Mesodermal cell (in vitro differentiated cells): ENCODE measurements around the gene MAPT.

ENCODE experiments used
- H3K27ac ChIP-seq: 2 replicates; pipeline ENCODE4 v1.7.0; 2013; ENCODE audit warnings: mild to moderate bottlenecking, low read depth, low read length, moderate library complexity; ENCODE audit not compliant: severe bottlenecking
- H3K36me3 ChIP-seq: 2 replicates; pipeline ENCODE4 v1.7.1; 2013; ENCODE audit warnings: mild to moderate bottlenecking, low read length, moderate library complexity; ENCODE audit not compliant: control insufficient read depth, insufficient read depth
- H3K4me1 ChIP-seq: one replicate; pipeline ENCODE4 v1.7.1; 2013; ENCODE audit warnings: mild to moderate bottlenecking, low read length; ENCODE audit not compliant: insufficient read depth, control insufficient read depth, poor library complexity, severe bottlenecking
- H3K4me3 ChIP-seq: 2 replicates; pipeline ENCODE4 v1.7.0; 2013; ENCODE audit warnings: low read length, control low read depth, mild to moderate bottlenecking; ENCODE audit not compliant: insufficient read depth, poor library complexity, severe bottlenecking; ENCODE audit errors: extremely low read depth
- H3K9me3 ChIP-seq: 2 replicates; pipeline ENCODE4 v1.7.1; 2013; ENCODE audit warnings: mild to moderate bottlenecking, low read length, moderate library complexity; ENCODE audit not compliant: control insufficient read depth
- WGBS, 2 experiments: methylation state at CpG; one replicate each; pipeline ENCODE4 v1.1.5; 2013; ENCODE audit warnings: missing lambda C conversion rate in 2 of 2; ENCODE audit not compliant: insufficient coverage in 2 of 2; 5-methylcytosine and 5-hydroxymethylcytosine counted together

Gene MAPT

DNA sequence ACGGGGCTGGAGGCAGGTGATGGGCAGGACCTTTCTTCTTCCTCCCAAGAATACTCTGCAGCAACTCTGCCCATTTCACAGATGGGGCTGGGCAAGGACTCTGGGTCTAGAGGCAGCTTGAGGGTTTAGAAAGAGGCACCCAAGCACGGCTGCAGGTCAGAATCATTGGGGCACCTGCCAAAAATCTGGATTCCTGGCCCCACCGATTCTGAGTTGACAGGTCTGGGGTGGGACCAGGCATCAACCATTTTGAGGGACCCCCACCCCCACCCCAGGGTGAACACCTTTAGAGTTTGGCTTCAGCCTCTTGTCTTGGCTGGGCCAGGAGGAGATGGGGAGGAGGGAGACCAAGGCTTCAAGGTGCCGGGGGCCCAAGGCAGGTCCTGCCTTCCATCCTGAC, 44.3 kb upstream of the MAPT start:
- no peaks in the 10 kb centered on the region for H3K4me1 ChIP-seq

GRCh38 chr17:45850468-45850867, 43.9 kb upstream of the MAPT start:
- Histone ChIP-seq H3K4me1 (no peaks in the 10 kb centered on the region), H3K36me3 (no peaks in the 10 kb centered on the region), H3K4me3 (no peak overlapping the region), H3K9me3 (no peaks in the 10 kb centered on the region), H3K27ac (no peak overlapping the region)
- WGBS, 2 experiments = 78 to 90% methylated on average over 3 to 4 of the region's 5 CpGs

More for the DNA sequence above, 44.3 kb upstream of the MAPT start:
- Histone ChIP-seq H3K4me3 (no peak overlapping the region), H3K27ac (no peak overlapping the region), H3K36me3 (no peaks in the 10 kb centered on the region), H3K9me3 (no peaks in the 10 kb centered on the region)
- WGBS, 2 experiments = 83 to 94% methylated on average over 2 to 4 of the region's 4 CpGs

DNA sequence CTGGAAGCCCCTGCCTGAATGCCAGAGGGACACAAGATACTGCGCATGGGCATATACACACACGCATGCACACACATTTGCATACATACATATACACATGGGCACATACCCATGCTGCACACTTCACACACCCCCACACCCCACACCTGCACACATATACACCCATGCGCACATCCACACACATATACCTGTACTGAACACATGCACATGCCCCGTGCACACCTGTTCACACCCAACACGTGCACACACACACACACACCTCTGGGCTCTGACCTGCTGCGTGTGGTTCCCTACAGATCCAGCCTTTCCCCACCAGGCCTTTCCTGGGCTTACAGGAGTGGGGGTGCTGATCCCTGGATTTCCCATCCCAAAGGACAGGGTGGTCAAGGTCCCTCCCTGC, 43.3 kb upstream of the MAPT start:
- Histone ChIP-seq H3K36me3 (no peaks in the 10 kb centered on the region), H3K9me3 (no peaks in the 10 kb centered on the region), H3K4me3 (no peak overlapping the region), H3K27ac (no peak overlapping the region), H3K4me1 (no peaks in the 10 kb centered on the region)
- WGBS, 2 experiments = 73 to 100% methylated on average over 2 to 6 of the region's 6 CpGs

- Histone ChIP-seq H3K4me3 (no peak overlapping the region), H3K4me1 (no peaks in the 10 kb centered on the region), H3K9me3 (no peaks in the 10 kb centered on the region), H3K36me3 (no peaks in the 10 kb centered on the region), H3K27ac (no peak overlapping the region)
- 53 to 65% methylated on average over 7 of the region's 8 CpGs for WGBS, 2 experiments
Observed at GRCh38 chr17:45851464-45851863, 42.9 kb upstream of the MAPT start.

DNA sequence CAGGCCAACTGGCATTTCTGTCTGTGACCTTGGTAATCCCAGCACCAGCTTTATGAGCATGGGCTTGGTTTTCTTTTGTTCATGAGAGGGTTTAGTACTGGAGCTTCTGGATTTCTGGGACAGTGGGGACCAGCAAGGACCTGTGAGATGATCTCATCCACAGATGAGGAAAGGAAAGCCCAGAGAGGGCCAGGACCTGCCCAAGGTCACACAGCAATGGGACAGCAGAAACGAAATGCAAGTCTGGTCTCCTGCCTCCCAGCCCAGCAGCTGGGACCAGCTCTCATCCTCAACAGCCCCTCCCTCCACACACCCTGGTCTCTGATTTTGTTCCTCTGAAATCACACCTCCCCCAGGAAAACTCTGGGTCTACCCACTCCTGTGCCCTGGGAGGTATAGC, 42.5 kb upstream of the MAPT start:
- WGBS, 2 experiments = 60 to 80% methylated on average over 1 of the region's 1 CpG
- Histone ChIP-seq H3K4me3 (no peak overlapping the region), H3K9me3 (no peaks in the 10 kb centered on the region), H3K36me3 (no peaks in the 10 kb centered on the region), H3K27ac (no peak overlapping the region), H3K4me1 (no peaks in the 10 kb centered on the region)

GRCh38 chr17:45852535-45853297, 41.6 kb upstream of the MAPT start:
- no peaks in the 10 kb centered on the region for H3K9me3 ChIP-seq
- no peak overlapping the region for H3K27ac ChIP-seq
- no peaks in the 10 kb centered on the region for H3K4me1 ChIP-seq
- 7 to 26% methylated on average over 3 to 5 of the region's 12 CpGs for WGBS, 2 experiments
- H3K4me3 ChIP-seq = no peak overlapping the region
- H3K36me3 ChIP-seq = no peaks in the 10 kb centered on the region

- H3K36me3 ChIP-seq = no peaks in the 10 kb centered on the region
- no peak overlapping the region for H3K27ac ChIP-seq
- 79 to 85% methylated on average over 9 of the region's 9 CpGs for WGBS, 2 experiments
- no peaks in the 10 kb centered on the region for H3K9me3 ChIP-seq
- H3K4me1 ChIP-seq = no peaks in the 10 kb centered on the region
- H3K4me3 ChIP-seq = no peak overlapping the region
Observed at GRCh38 chr17:45854209-45854608, 40.1 kb upstream of the MAPT start.

DNA sequence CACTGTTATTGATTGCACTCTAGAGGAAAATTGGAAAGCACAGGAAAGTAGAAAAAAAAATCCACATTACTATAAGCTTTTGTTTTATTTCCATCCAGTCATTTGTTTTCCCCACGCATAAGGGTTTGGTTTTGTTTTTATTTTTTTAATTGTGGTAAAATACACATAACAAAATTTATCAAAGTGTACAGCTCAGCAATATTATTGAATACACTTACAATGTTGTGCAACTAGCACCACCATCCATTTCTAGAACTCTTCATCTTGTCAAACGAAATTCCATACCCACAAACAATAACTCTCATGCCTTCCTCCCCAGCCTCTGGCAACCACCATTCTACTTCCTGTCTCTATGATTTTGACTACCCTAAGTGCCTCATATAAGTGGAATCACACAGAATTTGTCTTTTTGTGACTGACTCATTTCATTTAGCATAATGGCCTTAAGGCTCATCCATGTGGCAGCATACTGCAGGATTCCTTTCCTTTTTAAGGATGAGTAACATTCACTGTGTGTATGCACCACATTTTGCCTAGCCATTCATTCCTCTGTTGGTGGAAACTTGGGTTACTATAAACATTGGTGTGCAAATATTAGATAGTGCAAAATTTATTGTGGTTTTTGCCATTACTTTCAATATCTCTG, 38.5 kb upstream of the MAPT start:
- no peaks in the 10 kb centered on the region for H3K9me3 ChIP-seq
- no peak overlapping the region for H3K4me3 ChIP-seq
- 67 to 91% methylated on average over 1 of the region's 2 CpGs for WGBS, 2 experiments

DNA sequence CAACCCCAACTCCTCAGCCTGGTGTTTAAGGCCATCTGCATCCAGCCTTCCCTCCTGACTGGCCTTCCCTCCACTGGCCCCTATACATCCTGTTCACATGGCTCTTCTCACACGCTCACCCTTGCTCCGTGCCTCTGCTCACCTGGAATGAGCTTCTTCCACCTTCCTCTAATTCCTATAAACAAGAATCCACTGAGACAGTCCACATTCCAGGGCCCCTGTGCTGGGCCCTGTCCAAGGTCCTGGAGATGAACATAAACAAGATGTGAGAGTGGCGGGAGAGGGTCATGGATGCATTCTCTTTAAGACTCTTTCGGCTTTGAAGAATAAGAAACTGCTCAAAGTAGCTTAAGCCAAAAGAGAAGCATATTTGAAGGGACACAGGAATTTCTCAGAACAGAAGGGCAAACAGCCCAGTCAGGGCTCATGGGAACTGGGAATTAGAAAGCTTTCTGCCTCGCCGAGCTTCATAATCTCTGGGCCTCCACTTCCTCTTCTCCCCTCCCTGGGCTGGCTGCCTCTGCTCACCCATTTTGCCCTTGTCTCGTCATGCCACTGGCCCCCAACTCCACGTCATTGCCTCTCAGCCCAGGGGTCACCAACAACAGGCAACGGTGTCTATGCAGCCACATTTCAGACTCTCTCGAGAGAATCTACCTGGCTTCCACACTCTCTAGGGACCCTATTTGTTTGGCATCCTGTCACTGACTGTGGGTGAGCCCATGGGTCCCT, 36.2 kb upstream of the MAPT start:
- Histone ChIP-seq H3K36me3 (no peaks in the 10 kb centered on the region), H3K27ac (no peak overlapping the region), H3K9me3 (no peaks in the 10 kb centered on the region), H3K4me3 (no peak overlapping the region), H3K4me1 (no peaks in the 10 kb centered on the region)
- WGBS, 2 experiments = 43 to 47% methylated on average over 7 to 10 of the region's 10 CpGs

More for the DNA sequence above, 38.5 kb upstream of the MAPT start:
- Histone ChIP-seq H3K36me3 (no peaks in the 10 kb centered on the region), H3K4me1 (no peaks in the 10 kb centered on the region), H3K27ac (no peak overlapping the region)

DNA sequence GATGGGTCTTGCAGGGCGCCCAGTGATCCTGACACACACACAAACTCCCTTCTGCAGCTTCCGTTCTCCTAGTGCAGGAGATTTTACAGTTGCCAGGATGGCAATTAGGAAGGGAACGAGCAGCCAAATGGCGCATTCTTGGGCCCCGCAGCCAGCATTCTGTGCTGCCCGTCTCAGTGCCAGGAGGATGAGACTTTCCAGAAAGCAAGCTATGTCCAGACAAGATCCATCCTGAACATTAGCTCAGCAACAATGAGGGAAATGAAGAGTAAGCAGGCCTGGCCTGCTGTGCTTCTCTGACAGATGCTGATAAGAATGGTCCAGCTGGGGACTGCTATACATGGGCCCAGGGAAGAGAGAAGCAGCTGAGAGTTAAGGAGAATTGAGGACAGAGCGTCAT, 33.2 kb upstream of the MAPT start:
- H3K36me3 ChIP-seq = no peaks in the 10 kb centered on the region
- H3K27ac ChIP-seq = no peak overlapping the region
- H3K4me3 ChIP-seq = no peak overlapping the region
- no peaks in the 10 kb centered on the region for H3K4me1 ChIP-seq
- no peaks in the 10 kb centered on the region for H3K9me3 ChIP-seq
- WGBS, 2 experiments = 85 to 88% methylated on average over 6 of the region's 7 CpGs
